BJ (cell line): ENCODE measurements around the gene COL9A3. TPM values are rescaled to one million over a fixed set of nuclear protein-coding genes. Genes with fewer than 3 reads are reported as not detected.

Source experiments
- CTCF ChIA-PET: fragments of 350-600 bp; formaldehyde crosslinking; extraction: SDS; loops from one replicate; lab custom pipeline; 2021; ENCODE audit warnings: antibody characterized with exemption, inconsistent platforms; lab: Yijun Ruan, JAX
- POLR2A ChIA-PET: fragments of 300-600 bp; sonication (Branson Sonifier 250); formaldehyde crosslinking; extraction: SDS; loops from one replicate; lab custom pipeline; 2021; ENCODE audit warnings: antibody characterized with exemption; lab: Charles Lee
- DNase-seq: peaks from one replicate; pipeline ENCODE4 v3.0.0-alpha.2; 2011; ENCODE audit warnings: low read depth
- H3K27me3 ChIP-seq: 2 replicates; pipeline ENCODE4 v1.6.0; 2011; ENCODE audit warnings: low read length; ENCODE audit not compliant: control insufficient read depth, insufficient read depth
- H3K36me3 ChIP-seq: 2 replicates; pipeline ENCODE4 v1.5.1; 2011; ENCODE audit warnings: low read length; ENCODE audit not compliant: control insufficient read depth, insufficient read depth
- H3K4me3 ChIP-seq: 2 replicates; pipeline ENCODE4 v1.5.1; 2011; ENCODE audit warnings: low read depth, mild to moderate bottlenecking, control low read depth, low read length
- CTCF ChIP-seq: IDR thresholded peaks from 2 replicates; pipeline ENCODE4 v1.5.1; 2011; ENCODE audit warnings: low read depth, mild to moderate bottlenecking, control low read depth, inconsistent platforms, low read length, moderate library complexity; ENCODE audit not compliant: insufficient read depth
- polyA plus RNA-seq: library from polyadenylated mRNA; depleted of rRNA; stranded (reverse); fragments of >200 nt; gene quantifications from 2 replicates; pipeline ENCODE4 v1.2.3, GENCODE V29; 2011

The COL9A3 gene
- polyA plus RNA-seq, 1 experiment, result 0.21 TPM

- CTCF ChIA-PET, result no interaction called here
- DNase-seq, result no peak
- Histone ChIP-seq H3K4me3 (no peak overlapping the region), H3K27me3 (no peaks in the 10 kb centered on the region), H3K36me3 (no peaks in the 10 kb centered on the region)
- no peak for TF ChIP-seq CTCF
- POLR2A ChIA-PET, result no interaction called here
Observed at GRCh38 chr20:62826646-62827310, 9.9 kb downstream of the COL9A3 start.

GRCh38 chr20:62827311-62828038 lies 10.6 kb downstream of the COL9A3 start:
- DNase-seq, result no peak
- CTCF ChIA-PET, result no interaction called here
- POLR2A ChIA-PET, result no interaction called here
- H3K4me3 ChIP-seq, result no peak overlapping the region
- H3K36me3 ChIP-seq, result no peaks in the 10 kb centered on the region
- H3K27me3 ChIP-seq, result no peaks in the 10 kb centered on the region
- TF ChIP-seq CTCF, result no peak

GRCh38 chr20:62828051-62828450 lies 11.2 kb downstream of the COL9A3 start:
- ChIA-PET CTCF (no interaction called here), POLR2A (no interaction called here)
- H3K4me3 ChIP-seq, result no peak overlapping the region
- DNase-seq, result no peak
- no peaks in the 10 kb centered on the region for H3K27me3 ChIP-seq
- no peak for TF ChIP-seq CTCF
- H3K36me3 ChIP-seq, result no peaks in the 10 kb centered on the region

- TF ChIP-seq CTCF, result no peak
- no peaks in the 10 kb centered on the region for H3K36me3 ChIP-seq
- H3K4me3 ChIP-seq, result no peak overlapping the region
- no peak for DNase-seq
- CTCF ChIA-PET, result no interaction called here
- POLR2A ChIA-PET, result no interaction called here
- H3K27me3 ChIP-seq, result no peaks in the 10 kb centered on the region
Observed at GRCh38 chr20:62828511-62829230, 11.8 kb downstream of the COL9A3 start.
